GM18909 (cell line): ENCODE data around the gene TMC2.

Experiments
- ATAC-seq: cut with Tn5 transposase; IDR thresholded peaks from one replicate; pipeline ENCODE4 v1.9.1; 2021; ENCODE audit warnings: mild to moderate bottlenecking; ENCODE audit not compliant: unreplicated experiment, poor library complexity

TMC2 gene

DNA sequence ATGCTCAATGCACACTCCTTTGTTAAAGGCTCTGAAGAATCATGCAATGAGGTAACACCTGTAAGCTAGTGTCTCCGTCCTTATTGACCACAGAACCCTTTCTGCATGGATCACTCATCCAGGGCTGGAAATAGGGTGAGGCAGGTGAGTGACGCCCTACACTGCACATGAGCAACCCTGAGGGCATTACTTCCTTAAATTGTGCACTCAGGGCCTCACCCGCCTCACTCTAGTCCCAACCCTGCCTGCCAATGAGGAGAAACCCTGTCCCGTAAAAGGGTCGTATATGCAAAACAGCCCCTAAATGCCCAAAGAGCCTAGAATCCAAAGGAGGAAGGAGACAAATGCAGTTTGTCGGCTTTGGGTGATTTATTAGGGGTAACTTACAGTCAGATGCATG, 82.4 kb downstream of the TMC2 start:
- ATAC-seq, result no peak

DNA sequence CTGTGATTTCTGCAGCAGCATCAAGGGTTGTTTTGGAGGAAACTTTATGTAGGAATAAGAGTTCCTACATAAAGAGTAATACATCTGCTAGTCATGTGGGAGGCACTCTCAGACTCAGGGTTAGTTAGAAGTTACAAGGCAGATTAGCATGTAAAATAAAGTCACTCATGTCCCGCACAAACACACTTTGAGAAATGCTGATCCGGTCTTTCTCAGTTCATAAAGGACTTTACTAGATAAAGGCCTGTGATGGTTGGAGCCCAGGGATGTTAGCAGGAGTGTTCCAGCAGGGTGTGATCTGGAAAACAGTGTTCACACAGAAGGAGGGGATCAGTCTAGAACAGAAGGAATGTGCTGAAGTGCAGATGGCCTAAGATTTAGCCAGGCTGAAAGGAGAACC, 83.0 kb downstream of the TMC2 start:
- no peak for ATAC-seq

DNA sequence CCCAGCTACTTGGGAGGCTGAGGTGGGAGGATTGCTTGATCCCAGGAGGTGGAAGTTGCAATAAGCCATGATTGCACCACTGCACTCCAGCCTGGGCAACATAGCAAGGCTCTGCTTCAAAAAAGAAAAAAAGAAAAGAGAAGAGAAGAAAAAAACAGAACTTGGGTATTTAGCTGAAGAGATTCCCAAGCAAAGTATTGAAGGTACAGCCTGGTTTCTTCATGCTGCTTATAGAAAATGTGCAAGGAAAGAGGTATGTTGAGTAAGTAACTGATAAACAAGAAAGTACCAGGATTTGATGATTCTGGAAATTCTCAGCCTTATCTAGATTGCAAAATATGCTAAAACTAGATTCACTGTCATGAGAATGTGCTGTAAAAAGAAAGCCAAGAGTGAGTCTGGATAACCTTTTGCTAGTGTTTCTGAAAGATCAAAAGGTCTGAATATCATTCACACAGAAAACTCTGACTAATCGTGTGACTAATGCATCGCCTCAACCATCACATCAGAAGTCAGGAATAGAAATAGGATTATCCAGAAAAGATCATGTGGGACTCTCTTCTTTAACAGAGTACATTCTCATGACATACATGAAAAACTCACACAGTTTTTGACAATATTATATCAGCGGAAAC, 83.7 kb downstream of the TMC2 start:
- no peak for ATAC-seq

GRCh38 chr20:2624190-2624589, 87.8 kb downstream of the TMC2 start:
- ATAC-seq, result no peak

DNA sequence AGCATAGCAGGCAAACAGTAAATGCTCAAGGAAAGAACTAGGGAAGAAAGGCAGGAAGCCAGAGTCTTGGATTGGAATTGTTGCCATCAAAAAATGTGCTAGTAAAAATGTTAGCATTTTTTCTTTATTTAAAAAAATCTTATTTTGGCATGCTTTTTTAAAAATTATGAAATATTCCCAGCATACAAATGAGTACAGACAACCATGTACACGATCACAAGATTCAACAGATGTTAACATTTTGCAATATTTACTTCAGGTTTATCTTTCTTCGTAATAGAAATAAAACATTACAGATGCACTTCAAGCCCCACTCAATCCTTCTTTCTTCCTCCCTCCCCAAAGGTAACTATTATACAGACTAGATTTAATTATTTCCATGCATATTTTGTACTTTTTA, 88.7 kb downstream of the TMC2 start:
- ATAC-seq, result no peak

DNA sequence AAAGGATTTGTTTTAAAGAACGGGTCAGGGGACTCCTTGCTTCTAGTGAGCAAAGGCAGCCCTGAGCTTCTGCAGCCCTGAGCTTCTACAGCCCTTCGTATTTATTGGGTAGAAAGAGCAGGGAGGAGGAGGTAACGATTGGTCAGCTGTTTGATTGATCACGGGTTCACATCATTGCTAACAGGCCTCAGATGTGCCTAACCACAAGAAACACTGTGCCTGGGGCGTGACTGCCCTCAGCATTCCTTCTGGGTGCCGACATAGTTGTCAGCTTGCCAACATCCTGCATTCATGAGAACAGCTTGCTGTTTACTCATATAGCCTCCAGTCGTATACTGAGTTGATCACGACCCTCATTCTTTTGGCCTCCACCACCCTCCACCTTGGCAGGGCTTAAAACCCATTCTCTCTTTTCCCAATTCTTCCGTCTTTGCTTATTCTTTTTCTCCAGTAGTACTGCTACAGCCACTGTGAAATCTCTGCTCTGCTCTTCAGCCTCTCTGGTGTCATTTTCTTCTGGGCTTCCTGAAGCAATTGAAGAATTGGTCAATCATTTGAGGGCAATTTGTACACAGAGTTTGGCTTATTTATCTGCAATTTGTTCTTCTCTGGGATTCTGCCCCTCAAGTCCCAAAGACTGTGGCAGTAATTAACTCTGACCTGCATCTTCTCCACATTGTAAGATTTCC, 90.6 kb downstream of the TMC2 start:
- no peak for ATAC-seq

GRCh38 chr20:2631228-2631627, 94.9 kb downstream of the TMC2 start:
- ATAC-seq, result no peak

- ATAC-seq, result no peak
Measured at GRCh38 chr20:2633381-2633780, 97.0 kb downstream of the TMC2 start.

DNA sequence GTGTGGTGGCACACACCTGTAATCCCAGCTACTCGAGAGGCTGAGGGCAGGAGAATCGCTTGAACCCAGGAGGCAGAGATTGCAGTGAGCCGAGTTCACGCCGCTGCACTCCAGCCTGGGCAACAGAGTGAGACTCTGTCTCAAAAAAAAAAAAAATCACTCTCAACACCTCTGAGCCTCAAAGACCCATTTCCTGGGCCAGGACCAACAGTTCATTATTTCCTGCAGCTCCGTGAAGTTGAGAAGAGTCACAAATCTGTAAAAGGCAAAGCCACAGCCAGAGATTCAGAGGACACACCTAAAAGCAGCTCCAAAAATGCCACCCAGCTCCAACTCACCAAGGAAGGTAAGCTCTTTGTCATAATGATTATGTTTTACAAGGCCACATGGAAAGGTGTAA, 100.9 kb downstream of the TMC2 start:
- no peak for ATAC-seq

- ATAC-seq, result no peak
Measured at GRCh38 chr20:2640260-2640659, 103.9 kb downstream of the TMC2 start.

DNA sequence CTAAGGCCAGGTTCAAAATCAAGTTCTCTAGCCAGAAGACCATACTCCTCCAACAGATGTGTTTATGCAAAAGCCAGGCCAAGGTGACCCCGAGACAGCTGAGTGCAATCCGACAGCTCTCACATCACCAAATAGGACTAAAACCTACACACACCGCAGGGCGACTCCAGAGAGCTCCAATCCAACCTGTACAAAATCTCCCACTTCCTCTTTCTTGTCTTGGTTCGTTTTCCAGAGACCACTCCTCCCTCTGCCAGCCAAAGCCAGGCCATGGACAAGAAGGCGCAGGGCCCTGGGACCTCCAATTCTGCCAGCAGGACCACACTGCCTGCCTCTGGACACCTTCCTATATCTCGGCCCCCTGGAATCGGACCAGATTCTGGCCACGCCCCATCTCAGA, 104.5 kb downstream of the TMC2 start:
- ATAC-seq, result no peak

DNA sequence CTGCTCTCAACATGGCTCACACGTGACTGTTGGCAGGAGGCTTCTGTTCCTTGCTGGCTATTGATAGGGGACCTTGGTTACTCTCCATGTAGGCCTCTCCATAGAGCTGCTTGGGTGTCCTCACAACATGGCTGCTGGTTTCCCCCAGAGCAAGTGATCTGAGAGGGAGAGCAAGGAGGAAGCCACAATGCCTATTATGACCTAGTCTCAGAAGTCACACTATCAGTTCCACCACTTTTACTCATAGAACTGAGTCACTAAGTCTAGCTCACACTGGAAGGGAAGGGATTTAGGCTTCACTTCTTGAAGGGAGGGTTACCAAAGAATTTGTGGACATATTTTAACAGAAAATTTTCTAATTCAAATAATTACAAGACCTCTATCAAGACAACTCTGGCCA, 107.3 kb downstream of the TMC2 start:
- no peak for ATAC-seq

- ATAC-seq, result peak; percentile 87
Measured at GRCh38 chr20:2651772-2652723, 115.7 kb downstream of the TMC2 start, which contains the start of gene NOP56. Gene NOP56 (plus strand): TSS chr20:2652632. CDS start chr20:2652661, 29 bp downstream.

DNA sequence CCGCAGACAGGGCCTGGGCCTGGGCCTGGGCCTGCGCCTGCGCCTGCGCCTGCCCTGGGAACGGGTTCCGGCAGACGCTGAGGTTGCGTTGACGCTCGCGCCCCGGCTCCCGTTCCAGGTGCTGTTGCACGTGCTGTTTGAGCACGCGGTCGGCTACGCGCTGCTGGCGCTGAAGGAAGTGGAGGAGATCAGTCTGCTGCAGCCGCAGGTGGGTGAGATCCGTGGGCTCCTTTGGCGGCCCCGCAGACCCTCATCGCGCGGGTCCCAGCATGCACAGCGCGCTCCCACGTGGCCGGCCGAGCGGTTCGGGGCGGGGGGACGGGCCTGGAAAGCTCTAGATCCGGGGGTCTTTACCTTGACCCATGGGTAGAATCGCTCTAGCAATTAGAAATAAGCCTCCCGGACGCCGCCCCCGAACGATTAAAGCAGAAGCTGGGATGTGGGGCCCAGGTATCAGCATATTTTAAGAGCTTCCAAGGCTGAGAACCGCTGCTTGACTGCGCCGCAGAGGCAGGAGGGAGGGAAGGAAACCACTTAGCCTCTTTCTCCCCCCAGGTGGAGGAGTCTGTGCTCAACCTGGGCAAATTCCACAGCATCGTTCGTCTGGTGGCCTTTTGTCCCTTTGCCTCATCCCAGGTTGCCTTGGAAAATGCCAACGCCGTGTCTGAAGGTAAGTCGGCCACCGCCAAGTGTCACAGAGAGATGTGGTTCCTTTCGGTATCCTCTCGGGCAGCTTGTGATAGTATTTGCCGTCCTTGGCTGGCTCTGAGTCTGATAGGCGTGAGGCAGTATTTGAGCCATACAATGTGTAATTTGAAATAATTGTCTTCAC, 116.6 kb downstream of the TMC2 start:
- ATAC-seq, result peak; percentile 39

- ATAC-seq, result no peak
Measured at GRCh38 chr20:2653556-2654383, 117.4 kb downstream of the TMC2 start.

- ATAC-seq, result no peak
Measured at GRCh38 chr20:2654384-2654822, 118.0 kb downstream of the TMC2 start.

- ATAC-seq, result no peak
Measured at GRCh38 chr20:2654831-2655230, 118.5 kb downstream of the TMC2 start.

- ATAC-seq, result no peak
Measured at GRCh38 chr20:2655331-2656116, 119.2 kb downstream of the TMC2 start.
